GM18526 (cell line): Measurements from ENCODE around the gene ARF1.

Experiments used
- POLR2A ChIP-seq: IDR thresholded peaks from 3 replicates; pipeline ENCODE4 v1.6.1; 2011; ENCODE audit not compliant: insufficient read length; ENCODE audit errors: extremely low read depth

The ARF1 gene

GRCh38 chr1:228073857-228074545 is 8.5 kb upstream of the ARF1 start:
- TF ChIP-seq POLR2A: no peak

GRCh38 chr1:228074954-228075730 is 7.4 kb upstream of the ARF1 start:
- peak; percentile 9 for TF ChIP-seq POLR2A

GRCh38 chr1:228075801-228076271 is 6.7 kb upstream of the ARF1 start:
- no peak for TF ChIP-seq POLR2A

- no peak for TF ChIP-seq POLR2A
These were observed 5.6 kb upstream of the ARF1 start for GRCh38 chr1:228076796-228077430.

GRCh38 chr1:228077565-228078330 is 4.8 kb upstream of the ARF1 start:
- no peak for TF ChIP-seq POLR2A

- TF ChIP-seq POLR2A: no peak
These were observed 3.5 kb upstream of the ARF1 start for GRCh38 chr1:228079013-228079412.

- TF ChIP-seq POLR2A: no peak
These were observed 2.8 kb upstream of the ARF1 start for GRCh38 chr1:228079601-228080263.

GRCh38 chr1:228081144-228081543 is 1.4 kb upstream of the ARF1 start:
- no peak for TF ChIP-seq POLR2A

GRCh38 chr1:228081578-228082213 is 812 bp upstream of the ARF1 start:
- no peak for TF ChIP-seq POLR2A

- TF ChIP-seq POLR2A: no peak
These were observed 686 bp downstream of the ARF1 start for GRCh38 chr1:228082918-228083870.

- no peak for TF ChIP-seq POLR2A
These were observed 1.4 kb downstream of the ARF1 start for GRCh38 chr1:228083871-228084278.

GRCh38 chr1:228084325-228084724 is 1.8 kb downstream of the ARF1 start:
- no peak for TF ChIP-seq POLR2A

- no peak for TF ChIP-seq POLR2A
These were observed 2.3 kb downstream of the ARF1 start for GRCh38 chr1:228084797-228085196.
